Mesenchymal stem cell (in vitro differentiated cells and primary cell): ENCODE results near the gene STX5.

Experiments used
- DNase-seq: peaks from one replicate; pipeline ENCODE4 v3.0.0-alpha.2; 2013
- H2AFZ ChIP-seq: one replicate; pipeline ENCODE4 v1.6.1; 2013; ENCODE audit warnings: low read depth, mild to moderate bottlenecking, control low read depth, inconsistent platforms, low read length, moderate library complexity
- H2AK5ac ChIP-seq: 2 replicates; pipeline ENCODE4 v1.6.1; 2013; ENCODE audit warnings: low read length, moderate library complexity, mild to moderate bottlenecking, inconsistent platforms; ENCODE audit not compliant: severe bottlenecking
- H2BK120ac ChIP-seq: one replicate; pipeline ENCODE4 v1.6.1; 2013; ENCODE audit warnings: low read depth, mild to moderate bottlenecking, inconsistent platforms, low read length, moderate library complexity
- H2BK12ac ChIP-seq, 2 experiments: one replicate each; pipeline ENCODE4 v1.6.1; 2013; ENCODE audit warnings: inconsistent platforms in 2 of 2, low read length in 2 of 2, mild to moderate bottlenecking in 2 of 2, moderate library complexity in 2 of 2, control low read depth in 1 of 2
- H2BK15ac ChIP-seq: one replicate; pipeline ENCODE4 v1.6.1; 2013; ENCODE audit warnings: mild to moderate bottlenecking, low read depth, inconsistent platforms; ENCODE audit not compliant: poor library complexity, severe bottlenecking
- H2BK5ac ChIP-seq: 2 replicates; pipeline ENCODE4 v1.6.1; 2013; ENCODE audit warnings: low read depth, mild to moderate bottlenecking, low read length, control low read depth, inconsistent platforms; ENCODE audit not compliant: poor library complexity, severe bottlenecking
- H3K14ac ChIP-seq, 2 experiments: one replicate each; pipeline ENCODE4 v1.6.1; 2013; ENCODE audit warnings: inconsistent platforms in 2 of 2, low read length in 2 of 2, control low read depth in 1 of 2, mild to moderate bottlenecking in 1 of 2, moderate library complexity in 1 of 2
- H3K18ac ChIP-seq, 2 experiments: one replicate each; pipeline ENCODE4 v1.6.1; 2013; ENCODE audit warnings: inconsistent platforms in 2 of 2, low read length in 2 of 2, control low read depth in 1 of 2, low read depth in 1 of 2, mild to moderate bottlenecking in 1 of 2
- H3K23ac ChIP-seq, 2 experiments: one replicate each; pipeline ENCODE4 v1.6.1; 2013; ENCODE audit warnings: inconsistent platforms in 2 of 2, low read length in 2 of 2, mild to moderate bottlenecking in 2 of 2, moderate library complexity in 2 of 2, control low read depth in 1 of 2
- H3K27ac ChIP-seq: 2 replicates; pipeline ENCODE4 v1.5.1; 2013; ENCODE audit warnings: mild to moderate bottlenecking, moderate library complexity, low read length, control low read depth, inconsistent platforms; ENCODE audit not compliant: poor library complexity, severe bottlenecking
- H3K27me3 ChIP-seq, 2 experiments: 2 replicates each; pipeline versions ENCODE4 v1.6.1 to v1.7.0; 2013; ENCODE audit warnings: low read length in 2 of 2, mild to moderate bottlenecking in 2 of 2, moderate library complexity in 2 of 2, control low read depth in 1 of 2, inconsistent platforms in 1 of 2; ENCODE audit not compliant: control insufficient read depth in 1 of 2, insufficient read depth in 1 of 2
- H3K36me3 ChIP-seq, 2 experiments: 2 replicates each; pipeline versions ENCODE4 v1.6.1 to v1.7.0; 2013; ENCODE audit warnings: low read length in 2 of 2, control low read depth in 1 of 2, inconsistent platforms in 1 of 2, low read depth in 1 of 2, mild to moderate bottlenecking in 1 of 2; ENCODE audit not compliant: insufficient read depth in 2 of 2, control insufficient read depth in 1 of 2
- H3K4ac ChIP-seq, 2 experiments: one replicate each; pipeline ENCODE4 v1.6.1; 2013; ENCODE audit warnings: inconsistent platforms in 2 of 2, low read length in 2 of 2, mild to moderate bottlenecking in 2 of 2, moderate library complexity in 2 of 2, control low read depth in 1 of 2, low read depth in 1 of 2
- H3K4me1 ChIP-seq: 2 replicates; pipeline ENCODE4 v1.6.1; 2013; ENCODE audit warnings: low read depth, low read length, control low read depth; ENCODE audit not compliant: control insufficient read depth, insufficient read depth
- H3K4me2 ChIP-seq: 2 replicates; pipeline ENCODE4 v1.6.1; 2013; ENCODE audit warnings: low read length, mild to moderate bottlenecking, inconsistent platforms; ENCODE audit not compliant: poor library complexity, severe bottlenecking
- H3K4me3 ChIP-seq, 2 experiments: 2 replicates each; pipeline versions ENCODE4 v1.5.1 to v1.7.0; 2013; ENCODE audit warnings: low read length in 2 of 2, mild to moderate bottlenecking in 2 of 2, control low read depth in 1 of 2, low read depth in 1 of 2; ENCODE audit not compliant: insufficient read depth in 1 of 2
- H3K79me1 ChIP-seq: replicated peaks from 2 replicates; pipeline ENCODE4 v1.6.1; 2013; ENCODE audit warnings: mild to moderate bottlenecking, control low read depth, low read length, inconsistent platforms; ENCODE audit not compliant: poor library complexity, severe bottlenecking
- H3K9ac ChIP-seq: 2 replicates; pipeline ENCODE4 v1.7.0; 2013; ENCODE audit warnings: mild to moderate bottlenecking, low read length, moderate library complexity
- H3K9me3 ChIP-seq: 2 replicates; pipeline ENCODE4 v1.7.0; 2013; ENCODE audit warnings: mild to moderate bottlenecking, low read length; ENCODE audit not compliant: control insufficient read depth
- H4K8ac ChIP-seq: one replicate; pipeline ENCODE4 v1.6.1; 2013; ENCODE audit warnings: inconsistent platforms, mild to moderate bottlenecking, low read length, moderate library complexity
- H4K91ac ChIP-seq: one replicate; pipeline ENCODE4 v1.6.1; 2013; ENCODE audit warnings: mild to moderate bottlenecking, low read length, inconsistent platforms
- WGBS: methylation state at CpG from one replicate; pipeline ENCODE4 v1.1.7; 2013; ENCODE audit warnings: mixed read lengths; 5-methylcytosine and 5-hydroxymethylcytosine counted together

STX5 gene

GRCh38 chr11:62806611-62807121 is 25.2 kb downstream of the STX5 start:
- Histone ChIP-seq H3K14ac (no peak overlapping the region), H3K4me2 (no peak overlapping the region), H3K27ac (no peak overlapping the region), H3K36me3 (peaks cover 18 to 19% of the 10 kb centered on the region in 2 experiments), H3K79me1 (peaks cover 6% of the 10 kb centered on the region), H4K8ac (no peak overlapping the region), H2BK12ac (no peak overlapping the region), H3K23ac (no peak overlapping the region), H3K27me3 (no peaks in the 10 kb centered on the region), H3K4me3 (peak overlapping the region in 1 of 2 experiments; percentile 95), H3K9ac (peak overlapping the region; percentile 98), H2BK120ac (no peak overlapping the region), H3K4me1 (peaks cover 16% of the 10 kb centered on the region), H4K91ac (no peak overlapping the region), H3K18ac (no peak overlapping the region), H3K9me3 (no peaks in the 10 kb centered on the region), H2AFZ (no peak overlapping the region), H3K4ac (no peak overlapping the region), H2BK5ac (no peak overlapping the region), H2AK5ac (no peak overlapping the region), H2BK15ac (no peak overlapping the region)
- DNase-seq, result peak; percentile 62
- WGBS, result 64% methylated on average over 5 of the region's 5 CpGs

GRCh38 chr11:62805961-62806441 is 25.9 kb downstream of the STX5 start:
- Histone ChIP-seq H3K23ac (no peak overlapping the region), H2AFZ (no peak overlapping the region), H3K79me1 (peaks cover 12% of the 10 kb centered on the region), H3K27me3 (no peaks in the 10 kb centered on the region), H4K8ac (no peak overlapping the region), H3K4me3 (peak overlapping the region in 1 of 2 experiments; percentile 95), H2BK120ac (no peak overlapping the region), H3K9me3 (no peaks in the 10 kb centered on the region), H3K9ac (peak overlapping the region; percentile 98), H3K14ac (no peak overlapping the region), H2BK15ac (no peak overlapping the region), H2AK5ac (peak overlapping the region; percentile 49), H2BK12ac (peak overlapping the region in 1 of 2 experiments; percentile 71), H3K36me3 (peaks cover 24 to 26% of the 10 kb centered on the region in 2 experiments), H3K18ac (peak overlapping the region in 1 of 2 experiments; percentile 91), H3K4ac (peak overlapping the region in 1 of 2 experiments; percentile 19), H4K91ac (no peak overlapping the region), H3K27ac (no peak overlapping the region), H3K4me1 (peaks cover 16% of the 10 kb centered on the region), H2BK5ac (no peak overlapping the region), H3K4me2 (peak overlapping the region; percentile 92)
- peak; percentile 33 for DNase-seq
- WGBS, result 50% methylated on average over 12 of the region's 12 CpGs

GRCh38 chr11:62805076-62805892 is 26.6 kb downstream of the STX5 start, which contains the start of gene NXF1:
Gene NXF1, minus strand, starts transcription at chr11:62805440. Its CDS starts 84 bp downstream, at chr11:62805356.
- H2BK5ac ChIP-seq, result peak within 1 kb of the TSS; percentile 26
- no peaks in the 10 kb centered on the region for H3K9me3 ChIP-seq
- no peak within 1 kb of the TSS for H4K91ac ChIP-seq
- H3K4ac ChIP-seq, result peak within 1 kb of the TSS; percentile 50 to 79
- 2% methylated on average over 72 of the region's 77 CpGs for WGBS
- peak within 1 kb of the TSS; percentile 86 for H2BK15ac ChIP-seq
- peak within 1 kb of the TSS in 1 of 2 experiments; percentile 96 for H3K23ac ChIP-seq
- H2AFZ ChIP-seq, result no peak within 1 kb of the TSS
- peak within 1 kb of the TSS; percentile 78 to 91 for H3K18ac ChIP-seq
- peak within 1 kb of the TSS; percentile 92 for H3K4me2 ChIP-seq
- H3K4me3 ChIP-seq, result peak within 1 kb of the TSS; percentile 94 to 95
- peak within 1 kb of the TSS; percentile 98 for H3K9ac ChIP-seq
- peaks cover 31 to 33% of the 10 kb centered on the region in 2 experiments for H3K36me3 ChIP-seq
- H3K27ac ChIP-seq, result peak within 1 kb of the TSS; percentile 75
- H3K4me1 ChIP-seq, result peaks cover 16% of the 10 kb centered on the region
- peak within 1 kb of the TSS; percentile 46 to 71 for H2BK12ac ChIP-seq
- peak within 1 kb of the TSS; percentile 49 for H2AK5ac ChIP-seq
- H3K14ac ChIP-seq, result peak within 1 kb of the TSS in 1 of 2 experiments; percentile 98
- H2BK120ac ChIP-seq, result no peak within 1 kb of the TSS
- peak; percentile 92 for DNase-seq
- peaks cover 16% of the 10 kb centered on the region for H3K79me1 ChIP-seq
- H4K8ac ChIP-seq, result peak within 1 kb of the TSS; percentile 5
- H3K27me3 ChIP-seq, result no peaks in the 10 kb centered on the region
